HEK293 (cell line): ENCODE data around the gene SERGEF.

Source experiments
- CTCF ChIA-PET: fragments of 350-600 bp; formaldehyde crosslinking; extraction: SDS; loops from one replicate; lab custom pipeline; 2021; ENCODE audit warnings: antibody characterized with exemption; lab: Yijun Ruan, JAX
- POLR2A ChIA-PET: fragments of 300-600 bp; formaldehyde crosslinking; extraction: SDS; loops from one replicate; lab custom pipeline; 2020; ENCODE audit warnings: antibody characterized with exemption, inconsistent platforms; lab: Yijun Ruan, JAX
- H3K27ac ChIP-seq: fragments of 200-500 bp; sonication (Bioruptor generic); 2 replicates; pipeline ENCODE4 v1.5.1; 2014; ENCODE audit warnings: low read depth, low read length, control low read depth, inconsistent platforms; ENCODE audit errors: extremely low read depth
- H3K36me3 ChIP-seq, 2 experiments: fragments of 200-500 bp in 1 of 2; sonication (Bioruptor generic) in 1 of 2; 1 replicate in 1 of 2; 2 replicates in 1 of 2; pipeline ENCODE4 v1.5.1; 2014 to 2017; ENCODE audit warnings: inconsistent platforms in 2 of 2, low read length in 2 of 2; ENCODE audit not compliant: control insufficient read depth in 2 of 2, insufficient read depth in 1 of 2
- H3K4me1 ChIP-seq: fragments of 200-500 bp; sonication (Bioruptor generic); 2 replicates; pipeline ENCODE4 v1.5.1; 2014; ENCODE audit warnings: mild to moderate bottlenecking, low read length, inconsistent platforms; ENCODE audit not compliant: control insufficient read depth, insufficient read depth
- H3K4me3 ChIP-seq: 2 replicates; pipeline ENCODE4 v1.5.1; 2011; ENCODE audit warnings: low read depth, mild to moderate bottlenecking, control low read depth, low read length, moderate library complexity
- H3K9me3 ChIP-seq: fragments of 200-500 bp; sonication (Bioruptor generic); 2 replicates; pipeline ENCODE4 v1.5.1; 2014; ENCODE audit warnings: low read depth, low read length, inconsistent platforms; ENCODE audit not compliant: control insufficient read depth, insufficient read depth
- KLF8 ChIP-seq: fragments of 450-650 bp; formaldehyde crosslinking; IDR thresholded peaks from 2 replicates; pipeline ENCODE4 v1.5.1; 2016; ENCODE audit warnings: missing biosample characterization, missing genetic modification characterization
- PRDM1 ChIP-seq: fragments of 450-650 bp; formaldehyde crosslinking; IDR thresholded peaks from 2 replicates; pipeline ENCODE4; 2016; ENCODE audit warnings: missing biosample characterization, missing genetic modification characterization
- SCRT2 ChIP-seq: fragments of 450-650 bp; formaldehyde crosslinking; IDR thresholded peaks from 2 replicates; pipeline ENCODE4 v1.5.1; 2016; ENCODE audit warnings: missing biosample characterization, missing genetic modification characterization
- SP2 ChIP-seq: fragments of 450-650 bp; formaldehyde crosslinking; IDR thresholded peaks from 2 replicates; pipeline ENCODE4 v1.5.1; 2016; ENCODE audit warnings: missing biosample characterization, missing genetic modification characterization
- ZNF169 ChIP-seq: fragments of 450-650 bp; formaldehyde crosslinking; IDR thresholded peaks from 2 replicates; pipeline ENCODE4 v1.5.1; 2016; ENCODE audit warnings: missing biosample characterization, missing genetic modification characterization
- ZNF24 ChIP-seq: fragments of 450-650 bp; formaldehyde crosslinking; IDR thresholded peaks from 2 replicates; pipeline ENCODE4 v1.5.1; 2016; ENCODE audit warnings: missing biosample characterization, missing genetic modification characterization
- ZNF311 ChIP-seq: fragments of 450-650 bp; formaldehyde crosslinking; IDR thresholded peaks from 2 replicates; pipeline ENCODE4 v1.5.1; 2017; ENCODE audit warnings: missing biosample characterization, missing genetic modification characterization, borderline replicate concordance
- ZSCAN16 ChIP-seq: fragments of 450-650 bp; formaldehyde crosslinking; IDR thresholded peaks from 2 replicates; pipeline ENCODE4 v1.5.1; 2016; ENCODE audit warnings: missing biosample characterization, missing genetic modification characterization
- TF ChIP-seq, protein P1 (sequence below): sonication (generic); formaldehyde crosslinking; IDR thresholded peaks from 2 replicates; pipeline ENCODE4 v1.8.1; 2022; ENCODE audit warnings: mild to moderate bottlenecking, moderate library complexity, missing genetic modification reagents
- TF ChIP-seq, protein P2 (sequence below): fragments of 450-650 bp; formaldehyde crosslinking; IDR thresholded peaks from 2 replicates; pipeline ENCODE4 v1.5.1; 2016; ENCODE audit warnings: missing biosample characterization, missing genetic modification characterization
- TF ChIP-seq, protein P3 (sequence below): fragments of 450-650 bp; formaldehyde crosslinking; IDR thresholded peaks from 2 replicates; pipeline ENCODE4 v1.5.1; 2016; ENCODE audit warnings: missing biosample characterization, missing genetic modification characterization
- TF ChIP-seq, protein P4 (sequence below): fragments of 450-650 bp; formaldehyde crosslinking; IDR thresholded peaks from 2 replicates; pipeline ENCODE4 v1.5.1; 2016; ENCODE audit warnings: missing biosample characterization, missing genetic modification characterization
- TF ChIP-seq, protein P5 (sequence below): fragments of 450-650 bp; formaldehyde crosslinking; IDR thresholded peaks from 2 replicates; pipeline ENCODE4 v1.5.1; 2016; ENCODE audit warnings: missing biosample characterization, missing genetic modification characterization
- TF ChIP-seq, protein P6 (sequence below): fragments of 450-650 bp; formaldehyde crosslinking; IDR thresholded peaks from 2 replicates; pipeline ENCODE4 v1.5.1; 2017; ENCODE audit warnings: missing biosample characterization, missing genetic modification characterization

Gene SERGEF

DNA sequence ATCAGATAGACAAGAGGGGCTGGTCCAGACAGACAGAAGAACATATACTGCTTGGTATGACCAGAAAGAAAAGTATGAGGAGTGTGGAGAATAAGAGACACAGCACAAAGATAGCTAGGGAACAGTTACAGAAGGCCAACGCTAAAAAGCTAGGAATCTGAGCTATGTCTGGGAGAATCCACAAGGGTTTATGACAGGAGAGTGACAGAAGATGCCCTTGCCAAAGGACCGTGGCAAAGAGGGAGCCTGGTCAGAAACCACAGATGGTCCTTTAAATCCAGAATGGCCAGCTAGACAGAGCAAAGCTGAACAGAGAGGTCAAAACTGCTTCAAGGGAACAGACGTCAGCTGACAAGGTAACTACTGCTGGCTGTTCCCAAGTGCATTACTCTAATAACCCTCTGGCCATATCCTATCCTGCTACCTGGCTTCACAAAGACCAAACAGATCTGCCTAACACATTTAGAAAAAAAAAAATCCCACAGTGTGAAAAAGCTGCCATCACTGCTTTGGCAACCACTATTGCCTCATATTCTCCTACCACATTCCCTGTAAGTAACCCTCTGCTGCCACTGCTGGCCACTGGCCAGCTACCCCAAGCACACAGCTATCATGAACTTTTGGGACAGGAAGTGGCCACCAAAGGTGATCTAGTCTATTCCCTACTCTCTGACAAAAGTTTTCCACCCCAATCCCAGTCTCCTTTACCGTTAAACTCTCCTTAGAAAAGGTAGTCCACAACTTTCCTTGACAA is 7.3 kb downstream of the SERGEF start (continued):
- TF ChIP-seq, protein P1, sequence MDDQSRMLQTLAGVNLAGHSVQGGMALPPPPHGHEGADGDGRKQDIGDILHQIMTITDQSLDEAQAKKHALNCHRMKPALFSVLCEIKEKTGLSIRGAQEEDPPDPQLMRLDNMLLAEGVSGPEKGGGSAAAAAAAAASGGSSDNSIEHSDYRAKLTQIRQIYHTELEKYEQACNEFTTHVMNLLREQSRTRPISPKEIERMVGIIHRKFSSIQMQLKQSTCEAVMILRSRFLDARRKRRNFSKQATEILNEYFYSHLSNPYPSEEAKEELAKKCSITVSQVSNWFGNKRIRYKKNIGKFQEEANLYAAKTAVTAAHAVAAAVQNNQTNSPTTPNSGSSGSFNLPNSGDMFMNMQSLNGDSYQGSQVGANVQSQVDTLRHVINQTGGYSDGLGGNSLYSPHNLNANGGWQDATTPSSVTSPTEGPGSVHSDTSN = no peak
- TF ChIP-seq SP2 (tag by site-specific recombination) (no peak), ZNF169 (tag by site-specific recombination) (no peak), SCRT2 (no peak)
- TF ChIP-seq, protein P2, sequence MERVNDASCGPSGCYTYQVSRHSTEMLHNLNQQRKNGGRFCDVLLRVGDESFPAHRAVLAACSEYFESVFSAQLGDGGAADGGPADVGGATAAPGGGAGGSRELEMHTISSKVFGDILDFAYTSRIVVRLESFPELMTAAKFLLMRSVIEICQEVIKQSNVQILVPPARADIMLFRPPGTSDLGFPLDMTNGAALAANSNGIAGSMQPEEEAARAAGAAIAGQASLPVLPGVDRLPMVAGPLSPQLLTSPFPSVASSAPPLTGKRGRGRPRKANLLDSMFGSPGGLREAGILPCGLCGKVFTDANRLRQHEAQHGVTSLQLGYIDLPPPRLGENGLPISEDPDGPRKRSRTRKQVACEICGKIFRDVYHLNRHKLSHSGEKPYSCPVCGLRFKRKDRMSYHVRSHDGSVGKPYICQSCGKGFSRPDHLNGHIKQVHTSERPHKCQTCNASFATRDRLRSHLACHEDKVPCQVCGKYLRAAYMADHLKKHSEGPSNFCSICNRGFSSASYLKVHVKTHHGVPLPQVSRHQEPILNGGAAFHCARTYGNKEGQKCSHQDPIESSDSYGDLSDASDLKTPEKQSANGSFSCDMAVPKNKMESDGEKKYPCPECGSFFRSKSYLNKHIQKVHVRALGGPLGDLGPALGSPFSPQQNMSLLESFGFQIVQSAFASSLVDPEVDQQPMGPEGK (tag by site-specific recombination) = no peak
- TF ChIP-seq, all 188 proteins: peak for 0

DNA sequence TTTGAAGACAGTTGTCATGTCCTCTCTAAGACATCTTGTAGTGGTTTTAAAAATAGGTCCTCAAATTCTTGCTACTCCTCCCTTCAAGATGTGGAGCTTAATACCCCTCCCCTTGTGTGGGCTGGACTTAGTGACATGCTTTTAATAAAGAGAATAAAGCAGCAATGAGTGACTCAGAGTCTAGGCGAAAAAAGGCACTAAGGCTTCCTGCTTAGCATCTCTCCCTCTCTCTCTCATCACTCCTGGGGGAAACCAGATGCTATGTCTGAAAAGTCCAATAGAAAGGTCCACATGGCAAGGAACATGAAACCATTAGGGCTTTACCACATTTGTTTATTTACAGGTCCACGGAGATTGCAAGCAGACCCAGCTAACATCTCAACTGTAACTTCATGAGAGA is 11.7 kb downstream of the SERGEF start:
- CTCF ChIA-PET = interaction anchor here (5.5 kb wide), 1 partner anchor 9 kb away, joined by 38 read pairs; no protein-coding TSS in a partner anchor
- Histone ChIP-seq H3K9me3 (no peaks in the 10 kb centered on the region), H3K4me1 (no peaks in the 10 kb centered on the region), H3K36me3 (peaks cover 4 to 86% of the 10 kb centered on the region in 2 experiments; a peak in 2 of 3 replicates), H3K4me3 (no peak overlapping the region), H3K27ac (no peak overlapping the region)
- POLR2A ChIA-PET = no interaction called here
- TF ChIP-seq KLF8 (tag by site-specific recombination) = no peak
- TF ChIP-seq ZNF311 = no peak
- TF ChIP-seq, protein P3, sequence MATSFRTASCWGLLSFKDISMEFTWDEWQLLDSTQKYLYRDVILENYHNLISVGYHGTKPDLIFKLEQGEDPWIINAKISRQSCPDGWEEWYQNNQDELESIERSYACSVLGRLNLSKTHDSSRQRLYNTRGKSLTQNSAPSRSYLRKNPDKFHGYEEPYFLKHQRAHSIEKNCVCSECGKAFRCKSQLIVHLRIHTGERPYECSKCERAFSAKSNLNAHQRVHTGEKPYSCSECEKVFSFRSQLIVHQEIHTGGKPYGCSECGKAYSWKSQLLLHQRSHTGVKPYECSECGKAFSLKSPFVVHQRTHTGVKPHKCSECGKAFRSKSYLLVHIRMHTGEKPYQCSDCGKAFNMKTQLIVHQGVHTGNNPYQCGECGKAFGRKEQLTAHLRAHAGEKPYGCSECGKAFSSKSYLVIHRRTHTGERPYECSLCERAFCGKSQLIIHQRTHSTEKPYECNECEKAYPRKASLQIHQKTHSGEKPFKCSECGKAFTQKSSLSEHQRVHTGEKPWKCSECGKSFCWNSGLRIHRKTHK = no peak
- TF ChIP-seq, protein P4, sequence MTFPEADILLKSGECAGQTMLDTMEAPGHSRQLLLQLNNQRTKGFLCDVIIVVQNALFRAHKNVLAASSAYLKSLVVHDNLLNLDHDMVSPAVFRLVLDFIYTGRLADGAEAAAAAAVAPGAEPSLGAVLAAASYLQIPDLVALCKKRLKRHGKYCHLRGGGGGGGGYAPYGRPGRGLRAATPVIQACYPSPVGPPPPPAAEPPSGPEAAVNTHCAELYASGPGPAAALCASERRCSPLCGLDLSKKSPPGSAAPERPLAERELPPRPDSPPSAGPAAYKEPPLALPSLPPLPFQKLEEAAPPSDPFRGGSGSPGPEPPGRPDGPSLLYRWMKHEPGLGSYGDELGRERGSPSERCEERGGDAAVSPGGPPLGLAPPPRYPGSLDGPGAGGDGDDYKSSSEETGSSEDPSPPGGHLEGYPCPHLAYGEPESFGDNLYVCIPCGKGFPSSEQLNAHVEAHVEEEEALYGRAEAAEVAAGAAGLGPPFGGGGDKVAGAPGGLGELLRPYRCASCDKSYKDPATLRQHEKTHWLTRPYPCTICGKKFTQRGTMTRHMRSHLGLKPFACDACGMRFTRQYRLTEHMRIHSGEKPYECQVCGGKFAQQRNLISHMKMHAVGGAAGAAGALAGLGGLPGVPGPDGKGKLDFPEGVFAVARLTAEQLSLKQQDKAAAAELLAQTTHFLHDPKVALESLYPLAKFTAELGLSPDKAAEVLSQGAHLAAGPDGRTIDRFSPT (tag by site-specific recombination) = no peak
- TF ChIP-seq ZSCAN16 = no peak
- TF ChIP-seq, protein P5, sequence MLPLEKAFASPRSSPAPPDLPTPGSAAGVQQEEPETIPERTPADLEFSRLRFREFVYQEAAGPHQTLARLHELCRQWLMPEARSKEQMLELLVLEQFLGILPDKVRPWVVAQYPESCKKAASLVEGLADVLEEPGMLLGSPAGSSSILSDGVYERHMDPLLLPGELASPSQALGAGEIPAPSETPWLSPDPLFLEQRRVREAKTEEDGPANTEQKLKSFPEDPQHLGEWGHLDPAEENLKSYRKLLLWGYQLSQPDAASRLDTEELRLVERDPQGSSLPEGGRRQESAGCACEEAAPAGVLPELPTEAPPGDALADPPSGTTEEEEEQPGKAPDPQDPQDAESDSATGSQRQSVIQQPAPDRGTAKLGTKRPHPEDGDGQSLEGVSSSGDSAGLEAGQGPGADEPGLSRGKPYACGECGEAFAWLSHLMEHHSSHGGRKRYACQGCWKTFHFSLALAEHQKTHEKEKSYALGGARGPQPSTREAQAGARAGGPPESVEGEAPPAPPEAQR = no peak
- TF ChIP-seq, protein P6, sequence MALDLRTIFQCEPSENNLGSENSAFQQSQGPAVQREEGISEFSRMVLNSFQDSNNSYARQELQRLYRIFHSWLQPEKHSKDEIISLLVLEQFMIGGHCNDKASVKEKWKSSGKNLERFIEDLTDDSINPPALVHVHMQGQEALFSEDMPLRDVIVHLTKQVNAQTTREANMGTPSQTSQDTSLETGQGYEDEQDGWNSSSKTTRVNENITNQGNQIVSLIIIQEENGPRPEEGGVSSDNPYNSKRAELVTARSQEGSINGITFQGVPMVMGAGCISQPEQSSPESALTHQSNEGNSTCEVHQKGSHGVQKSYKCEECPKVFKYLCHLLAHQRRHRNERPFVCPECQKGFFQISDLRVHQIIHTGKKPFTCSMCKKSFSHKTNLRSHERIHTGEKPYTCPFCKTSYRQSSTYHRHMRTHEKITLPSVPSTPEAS (tag by site-specific recombination) = no peak
- no peak for TF ChIP-seq PRDM1 (tag by site-specific recombination)
- TF ChIP-seq ZNF24 (tag by site-specific recombination) = no peak
